Fibroblast of the aortic adventitia (primary cell): ENCODE results near the gene HSD11B1. TPM values are rescaled to one million over a fixed set of nuclear protein-coding genes. Genes with fewer than 3 reads are reported as not detected.

Experiments
- DNase-seq: peaks from one replicate; pipeline ENCODE4 v3.0.0-alpha.2; 2010; ENCODE audit warnings: low read depth
- H3K4me3 ChIP-seq: 2 replicates; pipeline ENCODE4 v1.5.1; 2011; ENCODE audit warnings: low read depth, mild to moderate bottlenecking, control low read depth, low read length, moderate library complexity
- total RNA-seq: library from RNA; depleted of rRNA; stranded (reverse); fragments of >200 nt; gene quantifications from 2 replicates; pipeline ENCODE4 v1.2.3, GENCODE V29; 2012; ENCODE audit warnings: low replicate concordance
- TF ChIP-seq, protein P1 (sequence below): IDR thresholded peaks from 2 replicates; pipeline ENCODE4 v1.5.1; 2011; ENCODE audit warnings: mild to moderate bottlenecking, low read length, control low read depth, inconsistent platforms; ENCODE audit not compliant: insufficient read depth

The HSD11B1 gene
- total RNA-seq, 1 donor: 33.3 TPM

DNA sequence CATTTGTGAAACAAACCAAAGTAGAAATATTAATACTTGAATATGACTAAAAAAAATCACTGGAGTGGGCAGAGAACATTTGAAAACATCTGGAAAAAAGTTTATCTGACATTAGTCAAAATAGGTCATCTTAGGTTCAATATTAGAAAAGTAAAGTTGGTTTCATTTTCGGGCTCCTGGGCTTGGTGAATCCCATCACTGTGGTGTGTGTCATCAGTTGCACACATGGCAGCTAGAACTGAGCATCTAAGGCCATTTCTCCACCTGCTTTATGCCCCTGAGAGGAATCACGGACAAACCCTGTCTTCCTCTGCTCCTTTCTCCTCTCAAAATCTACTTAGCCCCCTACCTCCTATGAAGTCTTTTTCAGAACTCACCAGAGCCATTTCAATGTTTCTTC lies 5.4 kb downstream of the HSD11B1 start:
- H3K4me3 ChIP-seq: no peak overlapping the region
- no peak for DNase-seq
- TF ChIP-seq, protein P1, sequence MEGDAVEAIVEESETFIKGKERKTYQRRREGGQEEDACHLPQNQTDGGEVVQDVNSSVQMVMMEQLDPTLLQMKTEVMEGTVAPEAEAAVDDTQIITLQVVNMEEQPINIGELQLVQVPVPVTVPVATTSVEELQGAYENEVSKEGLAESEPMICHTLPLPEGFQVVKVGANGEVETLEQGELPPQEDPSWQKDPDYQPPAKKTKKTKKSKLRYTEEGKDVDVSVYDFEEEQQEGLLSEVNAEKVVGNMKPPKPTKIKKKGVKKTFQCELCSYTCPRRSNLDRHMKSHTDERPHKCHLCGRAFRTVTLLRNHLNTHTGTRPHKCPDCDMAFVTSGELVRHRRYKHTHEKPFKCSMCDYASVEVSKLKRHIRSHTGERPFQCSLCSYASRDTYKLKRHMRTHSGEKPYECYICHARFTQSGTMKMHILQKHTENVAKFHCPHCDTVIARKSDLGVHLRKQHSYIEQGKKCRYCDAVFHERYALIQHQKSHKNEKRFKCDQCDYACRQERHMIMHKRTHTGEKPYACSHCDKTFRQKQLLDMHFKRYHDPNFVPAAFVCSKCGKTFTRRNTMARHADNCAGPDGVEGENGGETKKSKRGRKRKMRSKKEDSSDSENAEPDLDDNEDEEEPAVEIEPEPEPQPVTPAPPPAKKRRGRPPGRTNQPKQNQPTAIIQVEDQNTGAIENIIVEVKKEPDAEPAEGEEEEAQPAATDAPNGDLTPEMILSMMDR: no peak

DNA sequence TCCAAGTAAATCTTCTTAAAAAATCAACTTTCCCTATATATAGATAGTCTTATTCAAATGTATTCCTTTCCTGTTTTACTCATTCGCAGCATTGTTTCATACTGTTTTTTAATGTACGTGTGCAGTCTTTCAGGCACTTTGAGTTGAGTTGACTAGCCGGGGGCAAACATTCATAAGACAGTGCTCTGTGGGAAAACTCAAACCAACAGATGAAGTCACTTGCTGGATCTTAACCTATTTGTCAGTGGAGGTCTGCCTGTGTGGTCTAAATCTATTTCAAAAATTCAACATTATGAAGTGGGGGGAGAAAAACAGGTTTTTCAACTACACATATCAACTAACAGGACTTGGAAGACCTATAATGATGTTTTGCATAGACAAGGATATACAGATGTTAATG lies 6.2 kb downstream of the HSD11B1 start:
- no peak for DNase-seq
- H3K4me3 ChIP-seq: no peak overlapping the region
- TF ChIP-seq, protein P1: no peak

- TF ChIP-seq, protein P1: no peak
- no peak overlapping the region for H3K4me3 ChIP-seq
- DNase-seq: no peak
Measured at GRCh38 chr1:209714338-209714737, 9.7 kb downstream of the HSD11B1 start.

DNA sequence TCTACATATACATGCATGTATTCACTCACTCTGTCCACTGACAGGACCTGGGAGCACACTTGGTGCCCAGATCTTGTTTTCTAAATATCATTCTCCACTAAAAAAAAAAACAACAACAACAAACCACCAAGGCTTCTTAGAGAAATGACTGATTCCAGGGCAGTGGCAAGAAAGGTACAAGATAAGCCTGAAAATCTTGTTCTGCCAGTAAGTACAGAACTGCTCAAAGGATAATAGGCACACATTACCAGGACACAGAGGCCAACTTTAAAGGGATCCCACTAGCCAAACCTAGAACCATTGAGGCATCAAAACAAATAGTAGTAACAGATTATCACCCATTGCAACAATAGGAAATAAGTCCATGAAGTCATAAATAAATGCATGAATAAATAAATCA lies 10.7 kb downstream of the HSD11B1 start:
- H3K4me3 ChIP-seq: no peak overlapping the region
- TF ChIP-seq, protein P1: no peak
- no peak for DNase-seq

- H3K4me3 ChIP-seq: no peak overlapping the region
- no peak for DNase-seq
- TF ChIP-seq, protein P1: no peak
Measured at GRCh38 chr1:209717818-209718217, 13.2 kb downstream of the HSD11B1 start.

GRCh38 chr1:209720326-209720725 lies 15.7 kb downstream of the HSD11B1 start:
- no peak overlapping the region for H3K4me3 ChIP-seq
- peak; percentile 35 for DNase-seq

GRCh38 chr1:209720826-209721225 lies 16.2 kb downstream of the HSD11B1 start:
- no peak for DNase-seq
- H3K4me3 ChIP-seq: no peak overlapping the region
- TF ChIP-seq, protein P1: no peak

More at GRCh38 chr1:209720326-209720725, 15.7 kb downstream of the HSD11B1 start:
- TF ChIP-seq, protein P1: no peak
